HG03280 (cell line): ENCODE measurements around the gene ICAM4.
A peak's percentile ranks its signal among the peaks of the same experiment; 100 is the strongest.
"Not testable (repeated sequence)": the region's sequence is repeated elsewhere in the genome, so short reads cannot be mapped to it uniquely, and the experiment has no call there.

Source experiments
- ATAC-seq: cut with Tn5 transposase; IDR thresholded peaks from one replicate; pipeline ENCODE4 v1.9.1; 2021; ENCODE audit warnings: mild to moderate bottlenecking, moderate library complexity; ENCODE audit not compliant: unreplicated experiment

ICAM4 gene, protein sequence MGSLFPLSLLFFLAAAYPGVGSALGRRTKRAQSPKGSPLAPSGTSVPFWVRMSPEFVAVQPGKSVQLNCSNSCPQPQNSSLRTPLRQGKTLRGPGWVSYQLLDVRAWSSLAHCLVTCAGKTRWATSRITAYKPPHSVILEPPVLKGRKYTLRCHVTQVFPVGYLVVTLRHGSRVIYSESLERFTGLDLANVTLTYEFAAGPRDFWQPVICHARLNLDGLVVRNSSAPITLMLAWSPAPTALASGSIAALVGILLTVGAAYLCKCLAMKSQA

DNA sequence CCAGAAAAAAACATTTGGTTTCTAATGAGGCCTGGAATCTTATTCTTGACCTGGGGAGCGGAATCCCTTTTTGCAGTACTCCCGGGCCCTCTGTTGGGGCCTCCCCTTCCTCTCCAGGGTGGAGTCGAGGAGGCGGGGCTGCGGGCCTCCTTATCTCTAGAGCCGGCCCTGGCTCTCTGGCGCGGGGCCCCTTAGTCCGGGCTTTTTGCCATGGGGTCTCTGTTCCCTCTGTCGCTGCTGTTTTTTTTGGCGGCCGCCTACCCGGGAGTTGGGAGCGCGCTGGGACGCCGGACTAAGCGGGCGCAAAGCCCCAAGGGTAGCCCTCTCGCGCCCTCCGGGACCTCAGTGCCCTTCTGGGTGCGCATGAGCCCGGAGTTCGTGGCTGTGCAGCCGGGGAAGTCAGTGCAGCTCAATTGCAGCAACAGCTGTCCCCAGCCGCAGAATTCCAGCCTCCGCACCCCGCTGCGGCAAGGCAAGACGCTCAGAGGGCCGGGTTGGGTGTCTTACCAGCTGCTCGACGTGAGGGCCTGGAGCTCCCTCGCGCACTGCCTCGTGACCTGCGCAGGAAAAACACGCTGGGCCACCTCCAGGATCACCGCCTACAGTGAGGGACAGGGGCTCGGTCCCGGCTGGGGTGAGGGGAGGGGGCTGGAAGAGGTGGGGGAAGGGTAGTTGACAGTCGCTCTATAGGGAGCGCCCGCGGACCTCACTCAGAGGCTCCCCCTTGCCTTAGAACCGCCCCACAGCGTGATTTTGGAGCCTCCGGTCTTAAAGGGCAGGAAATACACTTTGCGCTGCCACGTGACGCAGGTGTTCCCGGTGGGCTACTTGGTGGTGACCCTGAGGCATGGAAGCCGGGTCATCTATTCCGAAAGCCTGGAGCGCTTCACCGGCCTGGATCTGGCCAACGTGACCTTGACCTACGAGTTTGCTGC, at the start of gene ICAM4:
Gene ICAM4, plus strand, starts transcription at position 153 of the 935 bp plus-strand sequence. Its CDS starts 58 bp downstream, at position 211.
- ATAC-seq, result no peak

DNA sequence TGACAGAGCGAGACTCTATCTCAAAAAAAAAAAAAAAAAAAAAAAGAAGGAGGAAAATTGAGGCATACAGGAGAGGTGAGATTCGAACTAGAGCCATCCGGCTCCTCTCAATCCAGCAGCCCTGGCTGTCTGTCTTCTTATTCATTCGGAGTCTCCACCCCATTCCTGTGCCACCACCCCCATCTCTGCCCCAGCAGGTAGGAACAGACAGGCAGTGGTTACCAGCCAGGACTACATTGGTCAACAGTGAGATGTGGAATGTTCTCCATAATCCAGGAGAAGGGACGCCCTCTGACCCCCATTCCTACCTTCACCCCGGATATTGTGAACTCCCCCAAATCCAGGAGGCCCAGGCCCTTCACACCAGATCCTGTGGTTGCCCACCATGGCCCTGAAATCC, 49.1 kb upstream of the ICAM4 start:
- ATAC-seq, result no peak

DNA sequence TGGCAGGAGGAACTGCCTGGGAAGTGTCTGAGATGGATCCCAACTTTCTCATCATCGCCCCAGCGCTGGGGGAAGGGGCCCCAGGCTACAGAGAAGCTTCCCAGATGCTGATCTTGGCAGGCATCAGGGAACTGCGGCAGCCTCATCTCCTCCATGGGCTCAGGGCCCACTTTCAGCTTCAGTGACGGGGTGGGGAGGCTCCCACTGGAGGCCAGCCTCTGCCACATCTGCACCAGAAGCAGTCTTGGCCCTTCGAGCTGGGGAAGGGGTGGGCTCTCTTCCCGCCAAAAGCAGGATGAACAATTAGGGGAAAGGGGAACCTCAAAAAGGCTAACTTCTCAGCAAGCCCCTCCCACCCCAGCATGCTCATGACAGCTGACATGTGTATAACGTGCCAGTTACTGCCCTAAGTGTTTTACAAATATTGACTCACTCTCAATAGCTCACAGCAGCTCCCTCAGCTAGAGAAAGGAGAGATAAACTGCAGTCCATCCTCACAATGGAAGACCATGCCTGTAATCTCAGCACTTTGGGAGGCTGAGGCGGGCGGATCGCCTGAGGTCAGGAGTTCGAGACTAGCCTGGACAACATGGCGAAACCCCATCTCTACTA, 48.5 kb upstream of the ICAM4 start:
- ATAC-seq, result no peak

DNA sequence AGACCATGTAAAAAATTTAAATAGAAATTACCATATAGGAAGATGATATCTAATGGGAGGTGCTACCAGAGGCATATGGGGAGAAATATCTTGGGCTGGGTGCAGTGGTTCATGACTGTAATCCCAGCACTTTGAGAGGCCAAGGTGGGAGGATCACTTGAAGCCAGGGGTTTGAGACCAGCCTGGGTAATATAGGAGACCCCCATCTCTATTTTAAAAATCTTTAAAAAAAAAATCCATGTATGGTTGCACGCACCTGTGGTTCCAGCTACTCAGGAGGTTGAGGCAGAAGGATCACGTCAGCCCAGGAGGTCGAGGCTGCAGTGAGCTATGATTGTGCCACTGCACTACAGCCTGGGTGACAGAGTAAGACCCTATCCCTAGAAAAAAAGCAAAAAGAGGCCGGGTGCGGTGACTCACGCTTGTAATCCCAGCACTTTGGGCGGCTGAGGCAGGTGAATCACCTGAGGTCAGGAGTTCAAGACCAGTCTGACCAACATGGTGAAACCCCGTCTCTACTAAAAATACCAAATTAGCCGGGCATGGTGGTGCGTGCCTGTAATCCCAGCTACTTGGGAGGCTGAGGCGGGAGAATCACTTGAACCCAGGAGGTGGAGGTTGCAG, 44.8 kb upstream of the ICAM4 start:
- ATAC-seq, result not testable (repeated sequence)

DNA sequence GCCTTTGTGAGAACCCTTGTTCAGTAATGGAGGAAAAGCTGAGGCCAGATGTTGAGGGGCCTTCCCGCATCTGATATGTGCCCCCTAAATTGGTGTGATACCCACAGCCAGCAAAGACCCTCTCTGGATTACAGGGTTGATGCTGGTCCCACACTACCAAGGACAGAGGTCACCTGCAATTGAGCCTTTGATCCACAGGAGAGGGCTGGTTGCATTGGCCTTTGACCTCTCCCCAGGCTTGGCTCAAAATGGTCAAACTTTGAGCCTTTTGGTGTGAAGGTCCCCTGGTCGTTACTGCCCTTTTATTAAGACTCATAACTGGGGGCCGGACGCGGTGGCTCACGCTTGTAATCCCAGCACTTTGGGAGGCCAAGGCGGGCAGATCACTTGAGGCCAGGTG, 43.1 kb upstream of the ICAM4 start:
- ATAC-seq, result no peak

DNA sequence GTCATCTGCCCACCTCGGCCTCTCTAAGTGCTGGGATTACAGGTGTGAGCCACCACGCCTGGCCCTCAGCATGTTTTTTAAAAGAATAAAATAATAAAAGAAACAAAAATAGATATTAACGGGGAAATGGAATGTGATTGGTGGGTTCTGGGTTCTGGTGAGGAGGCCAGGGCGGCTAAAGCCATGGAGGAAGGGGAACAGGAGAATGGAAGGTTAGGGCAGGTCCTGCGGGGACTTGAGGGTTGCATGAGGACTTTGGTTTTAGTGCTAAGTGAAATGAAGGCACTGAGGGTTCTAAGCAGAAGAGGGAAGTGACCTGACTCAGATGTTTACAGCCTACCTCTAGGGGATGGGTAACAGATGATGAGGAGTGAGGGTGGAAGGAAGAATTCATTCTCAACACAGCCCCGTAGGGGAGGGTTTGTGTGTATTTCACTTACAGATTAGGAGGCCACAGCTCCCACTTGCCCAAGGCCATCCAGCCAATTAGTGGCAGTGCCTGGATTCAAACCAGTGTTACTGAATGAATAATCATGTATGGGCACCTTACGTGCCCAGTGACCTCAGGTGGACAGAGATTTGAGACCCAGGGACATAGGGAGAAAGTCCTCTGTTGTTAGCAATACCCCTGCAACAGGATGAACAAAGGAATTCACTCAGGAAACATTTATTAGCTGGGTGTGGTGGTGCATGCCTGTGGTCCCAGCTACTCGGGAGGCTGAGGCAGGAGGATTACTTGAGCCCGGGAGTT, 41.4 kb upstream of the ICAM4 start:
- ATAC-seq, result no peak

DNA sequence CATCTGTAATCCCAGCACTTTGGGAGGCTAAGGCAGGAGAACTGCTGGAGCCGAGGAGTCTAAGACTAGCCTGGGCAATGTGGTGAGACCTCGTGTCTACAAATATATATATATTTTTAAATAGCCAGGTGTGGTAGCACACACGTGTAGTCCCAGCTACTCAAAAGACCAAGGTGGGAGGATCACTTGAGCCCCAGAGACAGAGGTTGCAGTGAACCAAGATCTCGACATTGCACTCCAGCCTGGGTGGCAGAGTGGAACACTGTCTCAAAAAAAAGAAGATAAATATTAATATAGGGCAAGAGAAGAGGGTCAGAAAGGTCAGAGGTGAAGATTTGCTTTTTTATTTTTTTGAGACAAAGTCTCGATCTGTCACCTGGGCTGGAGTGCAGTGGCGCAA, 40.2 kb upstream of the ICAM4 start:
- no peak for ATAC-seq

DNA sequence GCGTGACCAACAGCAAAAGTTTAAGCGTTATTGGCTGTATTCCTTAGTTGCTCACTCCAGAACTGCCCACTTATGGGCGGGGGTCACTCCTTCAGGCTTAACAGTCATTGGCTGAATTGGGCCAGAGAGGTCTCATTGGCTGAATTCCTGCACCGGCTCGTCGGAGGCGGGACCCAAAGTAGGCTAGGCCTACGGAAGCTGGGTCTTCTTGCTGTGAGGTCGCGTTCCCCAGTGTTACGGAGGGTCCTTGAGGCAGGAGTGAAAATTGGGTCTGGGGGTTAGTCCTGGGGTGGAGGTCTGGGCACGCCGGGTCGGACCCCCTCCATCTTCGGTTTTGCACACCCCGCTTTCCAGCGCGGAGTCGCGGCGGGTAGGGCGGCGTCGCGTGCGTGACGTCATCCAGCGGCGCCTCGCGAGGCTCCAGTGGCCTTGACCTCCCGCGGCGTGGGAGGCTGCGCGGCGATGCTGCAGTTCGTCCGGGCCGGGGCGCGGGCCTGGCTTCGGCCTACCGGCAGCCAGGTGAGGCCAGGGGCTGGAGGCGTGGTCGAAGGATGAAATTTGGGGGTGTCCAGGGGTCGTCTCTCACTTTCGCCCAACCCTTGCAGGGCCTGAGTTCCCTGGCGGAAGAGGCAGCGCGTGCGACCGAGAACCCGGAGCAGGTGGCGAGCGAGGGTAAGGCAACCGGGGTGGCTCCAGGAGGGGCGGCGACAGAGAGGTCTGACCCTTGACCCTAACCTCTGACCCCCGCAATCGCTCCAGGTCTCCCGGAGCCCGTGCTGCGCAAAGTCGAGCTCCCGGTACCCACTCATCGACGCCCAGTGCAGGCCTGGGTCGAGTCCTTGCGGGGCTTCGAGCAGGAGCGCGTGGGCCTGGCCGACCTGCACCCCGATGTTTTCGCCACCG, 34.7 kb upstream of the ICAM4 start, which contains the start of gene MRPL4:
Gene MRPL4, plus strand, starts transcription at position 423 of the 903 bp plus-strand sequence. Its CDS starts 40 bp downstream, at position 463.
- peak; percentile 89 for ATAC-seq

DNA sequence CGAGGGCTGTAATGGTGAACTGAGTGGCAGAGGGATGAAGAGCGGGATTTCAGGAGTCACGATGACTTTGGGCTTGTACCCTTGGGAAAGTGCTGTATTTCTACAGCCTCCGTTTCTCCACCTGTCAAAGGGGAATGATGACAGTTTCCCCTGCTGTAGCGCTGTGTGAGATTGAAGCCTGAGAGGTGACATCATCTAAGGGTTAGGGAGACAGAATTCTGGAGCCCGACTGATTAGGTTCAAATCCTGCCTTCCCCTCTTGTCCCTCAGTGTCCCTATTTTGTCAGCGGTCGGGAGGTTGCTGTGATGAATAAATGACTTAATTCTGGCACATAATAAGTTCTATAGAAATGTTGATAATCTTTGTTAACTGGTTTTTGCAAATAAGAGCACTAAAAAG, 34.0 kb upstream of the ICAM4 start:
- no peak for ATAC-seq

DNA sequence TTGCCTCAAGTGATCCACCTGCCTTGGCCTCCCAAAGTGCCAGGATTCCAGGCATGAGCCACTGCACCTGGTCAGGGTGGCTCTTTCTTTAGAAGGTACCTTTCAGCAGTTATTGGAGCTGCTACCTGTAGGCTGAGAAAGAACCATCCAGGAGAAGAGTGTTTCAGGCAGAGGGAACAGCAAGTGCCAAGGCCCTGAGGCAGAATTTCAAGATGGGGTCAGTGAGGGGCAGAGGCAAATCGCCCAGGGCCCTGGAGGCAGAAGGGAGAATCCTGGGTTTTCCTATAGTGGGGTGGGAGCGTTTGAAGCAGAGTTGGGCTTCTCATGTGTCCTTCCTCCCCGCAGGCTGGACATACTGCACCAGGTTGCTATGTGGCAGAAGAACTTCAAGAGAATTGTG, 32.5 kb upstream of the ICAM4 start:
- ATAC-seq, result no peak

DNA sequence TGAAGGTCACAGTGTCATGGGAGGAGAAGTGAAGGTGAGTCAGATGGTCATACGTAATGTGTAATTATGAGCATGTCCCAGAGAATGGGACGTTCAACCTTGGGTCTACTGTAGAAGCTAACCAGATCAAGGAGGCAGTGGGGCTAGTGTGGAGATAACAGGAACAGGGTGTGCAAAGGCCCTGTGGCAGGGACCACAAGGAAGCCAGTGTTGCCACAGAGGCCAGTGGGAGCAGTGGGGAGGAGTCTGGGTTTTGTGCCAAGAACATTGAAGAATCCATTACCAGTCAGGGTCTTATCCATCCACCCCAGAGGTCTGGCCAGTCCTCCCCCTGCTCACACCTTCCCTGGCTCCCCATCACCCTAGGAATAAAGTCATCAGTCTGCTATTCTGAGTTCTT, 31.4 kb upstream of the ICAM4 start:
- ATAC-seq, result no peak

DNA sequence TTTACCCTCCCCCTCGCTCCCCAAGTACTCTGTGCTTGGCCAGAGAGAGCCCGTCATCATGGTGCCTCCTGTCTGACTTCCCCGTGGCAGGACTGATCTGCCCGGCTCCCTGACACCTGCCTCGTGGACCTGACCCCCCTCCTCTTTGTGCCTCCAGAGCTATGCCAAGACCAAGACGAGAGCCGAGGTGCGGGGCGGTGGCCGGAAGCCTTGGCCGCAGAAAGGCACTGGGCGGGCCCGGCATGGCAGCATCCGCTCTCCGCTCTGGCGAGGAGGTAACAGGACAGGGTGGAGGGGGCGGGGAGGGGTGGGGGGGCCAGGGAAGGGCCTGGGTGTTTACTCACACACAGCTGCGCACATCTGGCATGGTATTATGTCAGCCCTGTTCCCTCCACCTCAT, 30.2 kb upstream of the ICAM4 start:
- no peak for ATAC-seq

DNA sequence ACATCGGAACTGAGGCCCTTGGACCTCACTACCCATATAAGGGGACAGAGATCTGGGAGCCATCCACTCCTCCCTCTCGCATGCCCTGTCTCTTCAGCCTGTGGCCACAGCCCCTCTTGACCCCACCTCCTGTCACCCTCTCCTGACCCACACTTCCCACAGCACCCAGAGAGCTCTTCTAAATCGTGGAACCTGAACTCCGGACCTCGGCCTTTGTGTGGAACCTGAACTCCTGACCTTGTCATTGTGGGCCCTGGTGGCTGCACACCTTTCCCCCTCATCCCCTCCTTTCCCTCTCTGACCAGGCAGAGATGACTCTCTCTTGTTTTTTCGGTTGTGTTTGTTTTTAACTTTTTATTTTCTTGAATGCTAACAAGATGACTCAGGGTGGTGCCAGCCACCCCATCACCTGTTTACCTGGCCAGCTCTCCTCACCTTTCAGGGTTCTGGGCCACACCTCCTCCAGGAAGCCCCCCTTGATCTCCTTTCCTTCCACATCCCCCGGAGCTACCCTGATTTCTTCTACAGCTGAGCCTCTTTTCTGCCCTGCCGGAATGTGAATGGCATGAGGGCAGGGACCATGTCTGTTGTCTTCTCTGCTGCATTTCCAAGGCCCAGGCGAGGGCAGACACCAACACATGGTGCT, 29.7 kb upstream of the ICAM4 start:
- ATAC-seq, result no peak

DNA sequence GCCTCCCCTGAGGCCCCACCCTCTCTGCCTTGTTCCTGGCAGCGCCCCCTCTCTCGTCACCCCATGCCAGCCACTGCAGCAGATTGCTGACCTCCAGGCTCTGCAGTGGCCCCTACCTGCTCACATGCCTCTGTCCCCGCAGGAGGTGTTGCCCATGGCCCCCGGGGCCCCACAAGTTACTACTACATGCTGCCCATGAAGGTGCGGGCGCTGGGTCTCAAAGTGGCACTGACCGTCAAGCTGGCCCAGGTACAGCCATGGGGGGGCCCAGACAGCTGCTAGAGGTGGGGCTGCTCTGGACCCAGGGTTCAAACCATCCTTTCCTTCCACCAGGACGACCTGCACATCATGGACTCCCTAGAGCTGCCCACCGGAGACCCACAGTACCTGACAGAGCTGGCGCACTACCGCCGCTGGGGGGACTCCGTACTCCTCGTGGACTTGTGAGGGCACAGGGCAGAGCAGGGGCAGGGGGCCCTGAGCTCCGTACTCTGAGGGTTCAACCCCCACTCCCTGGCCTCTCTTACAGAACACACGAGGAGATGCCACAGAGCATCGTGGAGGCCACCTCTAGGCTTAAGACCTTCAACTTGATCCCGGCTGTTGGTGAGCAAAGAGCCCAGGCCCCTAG, 28.6 kb upstream of the ICAM4 start:
- no peak for ATAC-seq

DNA sequence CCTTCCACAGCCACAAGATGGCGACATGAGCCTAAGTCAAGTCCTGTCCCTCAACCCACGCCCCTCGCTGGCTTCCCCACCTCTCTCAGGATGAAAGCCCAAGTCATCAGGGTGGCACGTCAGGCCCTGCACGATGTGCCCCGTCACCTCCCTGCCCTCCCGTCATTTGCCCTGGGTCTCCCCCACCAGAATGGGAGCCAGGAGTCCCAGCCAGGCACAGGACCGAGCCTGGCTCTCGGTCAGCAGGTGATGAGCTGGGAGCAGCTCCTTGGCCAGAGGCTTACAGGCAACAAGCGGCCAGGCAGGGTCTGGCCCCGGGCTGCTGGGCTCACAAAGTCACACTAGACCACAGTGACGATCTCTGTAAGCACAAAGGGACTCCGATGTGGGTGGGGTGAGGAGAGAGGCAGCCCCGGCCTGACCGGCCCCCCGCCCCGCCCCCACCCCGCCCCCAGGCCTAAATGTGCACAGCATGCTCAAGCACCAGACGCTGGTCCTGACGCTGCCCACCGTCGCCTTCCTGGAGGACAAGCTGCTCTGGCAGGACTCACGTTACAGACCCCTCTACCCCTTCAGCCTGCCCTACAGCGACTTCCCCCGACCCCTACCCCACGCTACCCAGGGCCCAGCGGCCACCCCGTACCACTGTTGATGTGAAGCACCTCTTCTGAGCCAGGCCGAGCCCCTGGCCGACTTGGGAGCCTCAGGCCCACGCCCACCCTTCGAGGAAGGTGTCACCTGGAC, 27.4 kb upstream of the ICAM4 start:
- ATAC-seq, result no peak

DNA sequence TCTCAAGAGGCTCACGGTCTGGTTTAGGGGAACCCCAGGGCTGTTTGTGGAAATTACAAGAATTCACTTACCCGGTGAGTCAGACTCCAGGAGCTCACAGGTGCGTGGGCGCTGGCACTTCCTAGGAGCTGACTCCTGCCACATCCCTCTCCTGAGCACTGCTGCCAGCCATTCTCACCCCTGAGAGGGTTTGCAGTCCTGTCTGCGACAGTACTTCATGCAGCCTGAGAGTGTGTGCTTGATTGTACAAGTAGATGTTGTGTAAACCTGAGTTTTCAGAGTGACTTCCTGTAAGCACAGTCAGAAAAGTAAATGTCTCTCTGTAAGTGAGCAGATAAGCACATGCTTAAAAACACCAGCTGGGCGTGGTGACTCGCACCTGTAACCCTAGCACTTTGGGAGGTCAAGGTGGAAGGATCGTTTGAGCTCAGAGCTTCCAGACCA, 26.6 kb upstream of the ICAM4 start:
- ATAC-seq, result no peak

DNA sequence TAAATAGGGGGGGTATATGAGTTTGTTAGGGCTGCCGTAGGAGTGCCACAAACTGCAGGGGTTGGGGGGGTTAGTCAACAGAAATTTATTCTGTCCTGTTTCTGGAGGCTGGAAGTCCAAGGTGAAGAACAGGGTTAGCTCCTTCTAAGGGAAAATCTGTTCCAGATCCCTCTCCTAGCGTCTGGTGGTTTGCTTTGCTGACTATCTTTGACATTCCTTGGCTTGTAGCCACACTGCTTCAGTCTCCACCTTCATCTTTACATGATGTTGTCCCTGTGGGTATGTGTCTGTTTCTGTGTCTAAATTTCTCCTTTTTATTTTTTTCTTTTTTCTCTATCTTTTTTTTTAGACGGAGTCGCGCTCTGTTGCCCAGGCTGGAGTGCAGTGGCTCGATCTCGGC, 24.0 kb upstream of the ICAM4 start:
- no peak for ATAC-seq

DNA sequence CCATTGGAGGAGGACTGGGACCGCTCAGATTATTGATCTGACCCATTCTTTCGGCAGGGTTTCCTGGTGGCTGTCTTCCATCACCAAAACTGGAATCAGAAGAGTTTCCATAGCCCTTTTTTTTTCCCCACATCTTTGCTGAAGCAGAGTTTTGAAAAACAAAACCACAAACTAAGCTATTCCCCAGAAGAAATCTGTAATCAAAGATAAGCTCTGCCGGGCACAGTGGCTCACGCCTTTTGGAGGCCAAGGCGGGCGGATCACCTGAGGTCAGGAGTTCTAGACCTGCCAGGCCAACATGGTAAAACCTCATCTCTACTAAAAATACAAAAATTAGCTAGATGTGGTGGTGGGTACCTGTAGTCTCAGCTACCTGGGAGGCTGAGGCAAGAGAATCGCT, 20.0 kb upstream of the ICAM4 start:
- no peak for ATAC-seq
